HuH-7 (cell line): Measurements from ENCODE around the gene ZNF444.

Experiments
- DNase-seq: peaks from one replicate; pipeline ENCODE4 v3.0.0; 2011; ENCODE audit warnings: low spot score

Gene ZNF444

DNA sequence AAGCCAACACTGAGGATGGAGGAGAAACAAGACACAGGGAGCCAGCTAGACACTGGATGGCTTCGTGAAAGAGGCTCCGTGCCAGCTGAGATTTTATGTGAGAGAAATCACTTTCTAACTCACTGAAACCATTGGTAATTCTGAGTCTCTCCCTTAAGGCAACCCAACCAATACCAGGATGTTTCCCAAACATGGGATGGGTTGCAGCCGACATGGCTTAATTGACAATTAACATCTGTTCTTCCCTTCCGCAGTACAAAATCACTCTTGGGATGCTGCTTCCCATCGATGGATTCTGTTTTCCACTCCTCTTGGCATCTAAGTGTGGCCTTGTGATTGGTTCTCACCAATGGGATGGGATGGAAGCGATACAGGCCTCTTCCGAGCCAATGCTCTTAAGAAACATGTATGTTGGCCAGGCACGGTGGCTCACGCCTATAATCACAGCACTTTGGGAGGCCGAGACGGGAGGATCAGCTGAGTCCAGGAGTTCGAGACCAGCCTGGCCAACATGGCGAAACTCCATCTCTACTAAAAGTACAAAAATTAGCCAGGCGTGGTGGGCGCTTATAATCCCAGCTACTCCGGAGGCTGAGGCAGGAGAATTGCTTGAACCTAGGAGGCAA lies 17.7 kb upstream of the ZNF444 start:
- DNase-seq = no peak

DNA sequence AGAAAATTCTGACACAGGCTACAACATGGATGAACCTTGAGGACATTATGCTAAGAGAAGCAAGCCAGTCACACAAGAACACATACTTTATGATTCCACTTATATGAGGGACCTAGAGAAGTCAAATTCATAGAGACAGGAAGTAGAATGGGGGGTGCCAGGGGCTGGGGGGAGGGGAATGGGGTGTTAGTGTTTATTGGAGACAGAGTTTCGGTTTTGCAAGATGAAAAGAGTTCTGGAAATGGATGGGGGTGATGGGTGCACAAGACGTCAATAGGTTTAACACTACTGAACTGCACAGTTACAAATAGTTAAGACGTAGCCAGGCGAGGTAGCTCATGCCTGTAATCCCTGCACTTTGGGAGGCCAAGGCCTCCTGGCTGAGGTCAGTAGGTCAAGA lies 16.5 kb upstream of the ZNF444 start:
- no peak for DNase-seq

DNA sequence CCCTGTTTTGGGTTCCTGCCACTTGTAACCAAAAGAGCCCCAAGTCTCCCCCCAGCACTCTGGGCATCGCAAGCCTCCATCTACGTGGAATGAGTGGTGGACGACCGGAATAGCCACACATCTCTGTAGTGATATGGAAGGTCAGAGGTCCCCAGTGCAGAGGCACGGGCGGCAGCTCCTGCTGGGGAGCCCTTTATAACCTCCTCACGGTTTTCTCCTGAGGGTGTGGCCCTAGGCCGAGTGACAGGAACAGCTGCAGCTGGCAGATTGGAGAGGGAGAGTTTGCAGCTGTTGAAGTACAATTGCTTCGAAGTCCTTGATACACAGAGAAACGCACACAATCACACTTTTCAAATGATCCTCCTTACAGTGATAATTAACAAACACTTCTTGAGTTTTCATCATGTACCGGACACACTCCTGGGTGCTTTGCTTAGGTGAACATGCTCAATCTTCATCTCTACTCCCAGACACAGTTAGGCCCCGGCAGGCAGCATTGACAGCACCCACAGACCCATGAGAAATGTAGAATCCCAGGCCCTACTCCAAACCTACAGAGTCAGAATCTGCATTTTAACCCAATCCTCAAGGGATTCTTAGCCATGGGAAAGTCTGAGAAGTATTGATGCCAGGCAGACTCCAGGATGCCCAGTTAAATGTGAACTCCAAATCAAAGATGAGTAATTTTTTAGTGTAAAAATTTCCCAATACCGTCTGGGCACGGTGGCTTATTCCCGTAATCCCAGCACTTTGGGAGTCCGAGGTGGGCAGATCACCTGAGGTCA lies 15.1 kb upstream of the ZNF444 start:
- DNase-seq = no peak

DNA sequence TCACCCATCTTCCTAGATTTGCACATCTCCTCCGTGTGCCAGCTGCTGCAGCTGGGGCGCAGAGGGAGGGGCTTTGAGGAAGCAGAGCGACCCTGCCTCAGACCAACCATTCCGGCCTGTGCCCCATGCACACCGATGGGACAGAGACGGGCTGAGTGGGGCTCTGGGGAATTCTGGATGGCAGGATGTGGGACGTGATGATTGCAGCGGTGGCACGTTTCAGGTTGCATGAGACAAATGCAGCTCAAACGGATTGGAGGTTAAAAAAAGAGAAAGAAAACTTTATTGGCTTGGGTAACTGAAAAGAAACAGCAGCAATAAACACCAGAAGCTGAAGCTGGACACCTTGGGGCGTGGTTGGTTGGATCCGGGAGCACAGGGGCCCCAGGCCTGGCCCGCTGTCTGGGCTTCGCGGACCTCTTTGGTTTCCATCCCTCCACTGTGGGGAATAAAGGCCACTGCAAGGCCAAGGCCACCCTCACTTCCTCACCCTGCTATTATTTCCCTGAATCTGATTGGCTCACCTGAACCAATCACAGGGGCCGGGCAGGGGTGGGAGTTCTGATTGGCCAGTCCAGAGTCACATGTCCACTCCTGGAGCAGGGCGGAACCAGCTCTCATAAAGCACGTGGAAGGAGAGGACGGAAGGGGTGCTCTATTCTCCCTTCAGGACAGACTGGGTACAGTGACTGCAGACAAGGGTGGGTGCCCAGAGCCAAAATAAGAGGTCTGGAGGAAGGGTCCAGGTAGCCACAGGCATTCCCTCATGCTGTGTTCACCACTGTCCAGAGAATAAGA lies 13.9 kb upstream of the ZNF444 start:
- DNase-seq = no peak

DNA sequence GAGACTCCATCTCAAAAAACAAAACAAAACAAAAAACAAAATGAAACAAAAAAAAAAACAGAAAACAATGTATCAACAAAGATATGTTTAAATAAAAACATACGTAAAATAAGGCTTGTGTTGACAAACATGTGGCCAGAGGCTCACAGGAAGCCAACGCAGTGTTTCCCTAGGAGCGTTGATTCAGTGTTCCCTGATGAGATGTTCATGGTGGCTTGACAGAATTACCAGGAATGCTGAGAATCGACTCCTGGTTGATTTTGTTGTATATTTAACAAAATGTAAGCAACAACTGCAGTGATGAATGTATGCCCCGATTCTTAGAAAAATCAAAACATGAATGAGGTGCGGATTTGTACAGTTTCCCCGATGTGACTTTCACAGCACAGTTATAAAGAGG lies 11.1 kb upstream of the ZNF444 start:
- no peak for DNase-seq

DNA sequence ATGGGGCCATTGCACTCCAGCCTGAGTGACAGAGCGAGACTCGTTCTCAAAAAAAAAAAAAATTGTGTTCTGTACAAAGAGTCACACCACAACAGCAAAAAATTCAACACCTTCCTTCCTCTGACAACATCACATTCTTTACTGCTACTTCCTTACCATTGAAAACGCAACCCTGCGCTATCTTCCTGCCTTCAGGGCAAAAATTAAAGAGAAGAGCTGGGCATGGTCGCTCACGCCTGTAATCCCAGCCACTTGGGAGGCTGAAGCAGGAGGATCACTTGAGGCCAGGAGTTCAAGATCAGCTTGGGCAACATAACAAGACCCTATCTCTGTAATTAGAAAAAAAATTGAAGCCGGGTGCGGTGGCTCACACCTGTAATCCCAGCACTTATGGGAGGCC lies 9.4 kb upstream of the ZNF444 start:
- DNase-seq = no peak

DNA sequence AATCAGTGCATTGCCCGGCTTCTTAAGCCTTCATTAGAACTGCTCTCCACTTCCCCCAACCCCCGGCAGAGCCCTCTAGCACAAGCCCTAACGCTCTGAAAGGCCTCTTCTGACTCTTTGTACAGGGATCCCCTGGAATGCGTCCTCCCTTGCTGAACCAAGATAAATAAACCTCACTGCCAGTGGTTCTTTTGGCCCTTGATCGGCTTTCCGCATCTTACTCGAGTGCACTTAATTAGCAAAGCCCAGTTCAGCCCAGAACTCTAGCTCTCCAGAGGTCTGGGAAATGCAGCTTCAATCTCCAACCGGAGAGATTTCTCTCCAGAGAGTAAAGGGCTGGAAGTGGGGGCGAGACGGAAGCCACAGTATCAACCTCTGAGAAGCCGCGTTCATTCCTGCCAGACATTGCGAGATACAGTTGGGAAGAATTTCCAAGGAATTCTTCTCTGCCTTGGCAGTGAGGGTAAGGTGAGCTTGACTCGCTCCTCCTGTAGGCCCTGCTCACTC lies 8.7 kb upstream of the ZNF444 start:
- DNase-seq = no peak

DNA sequence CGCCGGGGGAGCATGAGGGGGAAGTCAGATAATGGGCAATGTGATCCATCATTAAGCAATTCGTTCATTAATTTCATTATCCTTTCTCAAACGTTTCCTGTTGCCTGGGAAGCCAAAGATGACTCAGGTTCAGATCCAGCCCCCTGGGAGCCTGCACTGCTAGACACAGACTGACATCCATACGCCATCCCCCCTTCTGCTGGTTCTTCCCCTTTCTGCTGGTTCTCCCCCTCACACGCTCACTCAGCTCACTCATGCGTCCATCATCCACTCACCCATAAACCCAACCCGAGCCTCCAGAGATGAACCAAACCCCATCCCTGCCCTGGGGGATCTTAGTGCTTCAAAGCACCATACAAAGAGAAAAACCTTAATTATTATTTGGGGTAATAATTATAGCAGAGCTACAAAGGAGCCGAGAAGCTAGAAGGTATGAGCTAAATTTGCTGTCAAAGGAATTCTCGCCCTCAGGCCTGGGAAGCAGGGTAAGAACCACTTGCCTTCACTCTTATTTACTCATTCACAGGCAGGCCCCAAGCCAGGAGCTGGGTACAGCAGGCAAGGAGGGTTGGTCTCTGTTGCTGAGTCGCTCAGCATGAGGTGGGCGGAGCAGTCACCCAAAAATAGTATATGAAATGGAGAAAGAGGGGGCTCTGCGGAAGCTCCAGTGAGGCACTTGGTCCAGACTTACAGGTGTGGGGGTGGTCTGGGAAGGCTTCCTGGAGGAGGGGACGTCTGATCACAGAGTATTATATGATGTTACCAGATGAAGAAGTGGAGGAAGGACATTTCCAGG lies 7.0 kb upstream of the ZNF444 start:
- no peak for DNase-seq

DNA sequence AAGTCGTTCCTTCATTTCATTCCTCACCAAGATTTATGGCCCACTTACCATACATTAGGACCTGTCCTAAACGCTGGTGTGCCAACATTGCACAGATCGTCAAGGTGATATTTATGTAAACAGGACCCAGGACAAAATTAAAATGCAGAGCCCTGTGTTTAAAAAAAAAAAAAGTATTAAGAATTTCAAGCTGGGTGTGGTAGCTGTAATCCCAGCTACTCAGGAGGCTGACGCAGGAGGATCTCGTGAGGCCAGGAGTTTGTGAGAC lies 6.5 kb upstream of the ZNF444 start:
- no peak for DNase-seq

DNA sequence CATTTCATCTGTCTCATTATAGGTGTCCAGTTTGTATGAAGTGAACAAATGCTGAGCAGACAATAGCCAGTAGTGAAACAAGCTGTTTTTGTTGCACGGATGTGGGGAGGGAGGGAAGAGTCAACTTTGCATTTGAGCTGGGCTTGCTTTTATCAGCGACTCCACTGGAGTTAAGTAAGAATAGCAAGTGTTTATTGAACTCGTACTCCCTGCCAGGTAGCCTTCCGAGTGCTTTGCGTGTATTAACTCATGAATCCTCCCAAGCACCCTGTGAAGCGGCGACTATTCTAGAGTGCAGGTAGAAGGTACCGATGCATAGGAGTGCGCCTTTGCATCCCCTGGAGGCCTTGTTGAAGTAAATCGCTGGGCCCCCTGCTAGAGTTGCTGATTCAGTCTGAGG lies 4.7 kb upstream of the ZNF444 start:
- DNase-seq = no peak

DNA sequence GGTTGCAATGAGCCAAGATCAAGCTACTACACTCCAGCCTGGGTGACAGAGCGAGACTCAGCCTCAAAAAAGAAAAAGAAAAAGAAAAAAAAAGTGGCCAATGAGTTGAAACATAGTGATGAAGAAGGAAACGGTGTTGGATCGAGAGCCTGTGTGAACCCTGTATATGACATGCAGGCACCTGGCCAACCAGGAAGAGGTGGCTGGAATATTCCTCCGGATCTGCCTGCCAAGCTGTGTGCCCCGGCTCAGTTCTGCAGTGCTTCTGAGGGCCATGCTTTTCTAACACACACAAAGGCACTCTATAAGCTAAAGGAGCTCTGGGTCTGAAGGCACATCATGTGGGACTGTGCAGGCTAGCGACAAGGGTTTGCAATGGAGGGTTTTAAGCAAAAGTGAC lies 3.7 kb upstream of the ZNF444 start:
- DNase-seq = no peak

DNA sequence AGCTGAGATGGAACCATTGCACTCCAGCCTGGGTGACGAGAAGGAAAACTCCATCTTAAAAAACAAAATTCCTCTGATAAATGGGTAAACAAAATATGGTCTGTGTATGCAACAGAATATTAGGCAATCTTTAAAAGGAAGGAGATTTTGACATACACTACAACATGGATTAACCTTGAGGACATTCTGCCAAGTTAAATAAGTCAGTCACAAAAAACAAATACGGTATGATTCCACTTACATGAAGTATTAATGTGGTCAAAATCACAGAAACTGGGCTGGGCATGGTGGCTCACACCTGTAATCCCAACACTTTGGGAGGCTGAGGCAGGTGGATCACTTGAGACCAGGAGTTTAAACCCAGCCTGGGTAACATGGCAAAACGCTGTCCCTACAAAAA lies 3.0 kb upstream of the ZNF444 start:
- no peak for DNase-seq

DNA sequence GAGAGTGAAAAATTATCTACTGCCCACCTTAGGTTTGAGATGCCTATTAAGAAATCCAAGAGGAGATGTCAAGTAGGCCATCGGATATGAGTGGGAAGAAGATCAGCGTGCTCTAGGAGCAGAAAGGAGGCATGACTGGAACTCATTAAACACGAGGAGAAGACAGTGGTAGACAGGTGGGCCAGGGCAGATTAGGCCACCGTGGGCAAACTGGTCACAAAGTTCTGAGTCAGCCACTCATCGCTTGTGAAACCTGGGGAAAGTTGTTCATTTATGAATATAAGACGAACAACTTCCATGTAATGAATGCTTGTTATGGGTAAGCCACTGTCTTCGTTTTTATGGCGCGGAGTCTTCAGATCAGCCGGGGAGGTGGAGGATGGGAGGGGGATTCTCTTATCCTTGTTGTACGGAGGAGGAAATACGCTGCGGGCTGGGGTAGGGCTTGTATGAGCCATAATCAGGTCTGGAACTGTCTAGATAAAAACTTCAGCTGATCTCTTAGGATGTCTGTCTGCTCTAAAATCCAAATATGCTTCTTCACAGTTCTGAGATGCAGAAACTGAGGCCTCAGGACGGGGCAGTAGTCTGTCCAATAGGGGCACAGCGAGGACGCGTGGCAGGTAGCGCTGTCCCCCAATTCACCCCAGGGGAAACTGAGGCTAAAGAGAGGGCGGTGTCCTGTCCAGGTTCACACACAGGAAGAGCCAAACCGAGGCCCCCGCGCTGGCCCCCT lies 1.1 kb upstream of the ZNF444 start:
- DNase-seq = no peak

DNA sequence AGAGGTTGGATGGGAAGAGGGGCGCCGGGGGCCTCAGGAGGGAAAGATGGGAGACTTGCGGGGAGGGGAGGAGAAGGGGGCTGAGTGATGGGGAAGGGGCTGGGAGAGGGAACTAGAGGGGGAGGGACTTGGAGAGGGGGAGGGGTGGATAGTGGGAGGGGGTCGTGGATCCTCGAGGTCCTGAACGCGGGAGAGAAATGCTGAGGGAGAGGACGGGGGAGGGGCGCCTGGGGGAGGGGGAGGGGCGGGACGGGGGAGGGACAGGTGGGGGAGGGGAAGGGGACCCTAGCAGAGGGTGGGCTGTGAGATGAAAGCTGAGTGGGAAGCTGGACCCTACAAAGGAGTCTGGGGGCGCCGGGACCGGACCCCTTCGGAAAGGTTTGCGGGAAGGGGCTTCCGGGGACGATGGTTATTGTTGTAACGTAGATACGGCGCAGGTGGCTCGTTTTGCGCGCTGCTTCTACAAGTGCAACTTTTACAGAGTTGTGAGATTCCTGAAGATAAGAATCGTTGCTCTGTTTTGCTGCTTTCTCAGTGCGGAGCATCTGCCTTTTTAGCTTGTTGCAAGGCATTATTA lies 418 bp downstream of the ZNF444 start:
- peak; percentile 84 for DNase-seq

DNA sequence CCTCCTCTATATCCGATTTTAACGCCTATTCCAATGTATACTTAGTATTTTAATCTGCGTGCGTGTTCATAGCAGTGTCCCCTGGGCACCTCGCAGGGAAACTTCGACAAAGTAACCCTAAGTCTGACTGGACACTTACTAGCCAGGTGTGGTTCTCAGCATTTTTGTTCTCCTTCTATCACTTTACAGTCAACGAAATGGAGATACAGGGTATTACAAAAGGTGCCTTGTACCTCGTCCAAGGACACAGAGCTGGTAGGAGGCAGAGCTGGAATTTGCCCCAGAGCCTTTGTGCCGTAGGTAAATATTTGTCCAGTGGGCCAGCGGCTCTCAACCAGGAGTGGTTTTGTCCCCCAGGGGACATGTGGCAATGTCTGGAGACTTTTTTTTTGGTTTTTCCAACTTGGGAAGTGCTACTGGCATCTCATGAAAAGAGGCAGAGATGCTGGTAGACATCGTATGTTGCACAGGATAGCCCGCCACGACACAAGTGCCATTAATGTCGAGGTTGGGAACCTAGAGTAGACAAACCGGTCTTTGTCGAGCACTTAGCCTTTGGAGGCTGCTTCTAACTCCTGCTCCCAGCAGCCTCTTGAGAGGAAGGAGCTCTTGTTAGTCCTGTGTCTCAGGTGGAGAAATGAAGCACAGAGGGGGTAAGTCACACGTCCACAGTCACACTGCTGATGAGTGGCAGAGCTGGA lies 1.1 kb downstream of the ZNF444 start:
- peak; percentile 93 for DNase-seq

DNA sequence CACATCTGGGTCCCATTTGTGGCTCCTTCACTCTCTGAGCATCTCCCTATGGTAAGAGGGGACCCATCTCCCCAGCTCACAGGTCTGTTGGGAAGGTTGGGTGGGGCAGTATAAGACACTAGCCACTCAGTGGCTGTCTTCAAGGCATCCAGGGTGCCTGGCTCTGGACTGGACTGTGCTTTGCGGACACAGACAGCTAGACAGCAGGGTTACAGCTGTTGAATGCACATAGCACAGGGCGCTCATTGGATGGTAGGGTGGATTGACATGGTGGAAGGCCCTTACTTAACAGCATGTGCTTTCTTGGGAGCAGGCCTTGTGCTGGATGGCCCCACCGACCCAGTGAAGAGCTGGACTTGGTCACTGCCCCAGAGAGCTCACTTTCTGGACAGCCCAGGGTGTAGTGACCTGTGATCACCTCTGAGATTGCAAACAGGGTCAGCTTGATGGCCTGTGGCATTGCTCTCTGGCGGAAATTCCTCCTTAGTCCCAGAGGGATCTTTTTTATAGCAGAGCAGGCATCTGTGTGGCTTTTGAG lies 1.9 kb downstream of the ZNF444 start:
- peak; percentile 73 for DNase-seq

DNA sequence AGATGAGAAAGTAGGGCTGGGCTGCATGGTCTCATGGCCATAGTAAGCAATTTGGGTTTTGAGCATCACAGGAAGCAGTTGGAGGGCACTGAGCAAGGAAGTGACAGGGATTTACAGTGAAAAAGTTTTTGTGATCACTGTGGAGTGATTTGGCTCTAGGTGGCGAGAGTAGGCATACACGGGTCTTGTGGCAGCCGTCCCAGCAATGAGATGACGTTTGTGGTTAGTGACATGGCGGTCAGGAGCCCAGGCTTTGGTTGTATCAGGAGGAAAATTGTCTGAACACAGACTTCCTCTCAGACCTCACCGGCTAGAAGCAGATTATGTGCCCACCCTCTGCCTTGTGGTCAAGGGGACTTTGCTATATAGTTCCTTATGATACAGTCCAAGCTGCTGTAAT lies 3.3 kb downstream of the ZNF444 start:
- DNase-seq = no peak

DNA sequence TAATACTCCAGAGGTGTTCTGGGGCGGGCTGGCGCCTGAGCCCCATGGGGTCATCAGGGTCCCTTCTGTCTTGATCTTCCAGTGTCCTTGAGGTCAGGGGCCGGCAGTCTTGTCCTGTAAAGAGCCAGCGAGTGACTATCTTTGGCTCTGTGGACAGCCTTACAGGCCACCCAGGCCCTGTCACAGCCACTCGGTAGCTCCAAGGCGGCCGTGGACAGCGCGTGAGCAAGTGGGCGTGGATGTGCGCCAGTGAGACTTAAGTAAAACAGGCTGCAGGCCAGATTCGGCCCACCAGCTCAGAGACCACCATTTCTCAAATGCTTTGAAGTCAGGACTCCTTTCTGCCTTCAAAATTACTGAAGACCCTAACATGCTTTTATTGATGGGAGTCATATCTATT lies 3.7 kb downstream of the ZNF444 start:
- no peak for DNase-seq

DNA sequence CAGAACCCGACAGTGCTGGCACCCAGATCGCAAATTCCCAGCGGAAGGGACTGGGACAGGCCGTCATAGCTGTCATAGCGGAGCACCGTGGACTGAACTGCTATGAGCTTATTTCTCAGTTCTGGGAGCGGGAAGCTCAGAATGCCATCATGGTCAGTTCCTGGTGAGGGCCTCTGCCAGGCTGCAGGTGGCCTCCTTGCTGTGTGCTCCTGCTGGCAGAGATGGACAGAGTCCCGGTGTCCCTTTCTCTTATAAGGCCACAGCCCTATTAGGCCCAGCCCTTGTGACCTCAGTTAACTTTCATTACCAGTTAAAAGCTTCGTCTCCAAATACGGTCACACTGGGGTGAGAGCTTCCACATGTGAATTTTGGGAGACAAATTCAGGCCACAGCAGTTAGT lies 4.6 kb downstream of the ZNF444 start:
- DNase-seq = no peak

DNA sequence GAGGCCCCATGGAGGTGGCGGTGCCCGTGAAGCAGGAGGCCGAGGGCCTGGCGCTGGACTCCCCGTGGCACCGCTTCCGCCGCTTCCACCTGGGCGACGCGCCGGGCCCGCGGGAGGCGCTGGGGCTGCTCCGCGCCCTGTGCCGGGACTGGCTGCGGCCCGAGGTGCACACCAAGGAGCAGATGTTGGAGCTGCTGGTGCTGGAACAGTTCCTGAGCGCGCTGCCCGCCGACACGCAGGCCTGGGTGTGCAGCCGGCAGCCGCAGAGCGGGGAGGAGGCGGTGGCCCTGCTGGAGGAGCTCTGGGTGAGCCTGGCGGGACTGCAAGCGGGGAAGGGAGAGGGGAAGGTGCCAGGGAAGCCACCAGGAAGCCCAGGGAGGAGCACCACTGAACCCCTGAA lies 5.8 kb downstream of the ZNF444 start:
- no peak for DNase-seq
